LNCAP (cell line): ENCODE results near the gene LIMCH1.

ENCODE experiments used
- CTCF ChIP-seq: fragments of 450-650 bp; IDR thresholded peaks from 2 replicates; pipeline ENCODE4 v1.5.1; 2017; ENCODE audit warnings: mild to moderate bottlenecking

Gene LIMCH1

GRCh38 chr4:41748571-41749475, 210.9 kb downstream of the LIMCH1 start, which contains the start of gene PHOX2B:
Gene PHOX2B (minus strand): TSS chr4:41748725. CDS start chr4:41748610, 115 bp downstream.
- no peak for TF ChIP-seq CTCF

- no peak for TF ChIP-seq CTCF
Measured at GRCh38 chr4:41749631-41750039, 211.7 kb downstream of the LIMCH1 start.
